HFFc6 (cell line): ENCODE results near the gene PYDC1. TPM values are rescaled to one million over a fixed set of nuclear protein-coding genes. Genes with fewer than 3 reads are reported as not detected.
A peak's percentile ranks its signal among the peaks of the same experiment; 100 is the strongest.

Source experiments
- DNase-seq: peaks from one replicate; pipeline ENCODE4 v3.0.0-alpha.2; 2018
- H3K27ac Mint-ChIP-seq: 2 replicates; pipeline ENCODE4 v1.8.0; 2020; ENCODE audit warnings: mild to moderate bottlenecking, mixed read lengths
- H3K27me3 Mint-ChIP-seq: 2 replicates; pipeline ENCODE4 v1.8.0; 2021; ENCODE audit warnings: mild to moderate bottlenecking, moderate library complexity, mixed read lengths; ENCODE audit not compliant: insufficient read depth
- H3K36me3 Mint-ChIP-seq: 2 replicates; pipeline ENCODE4 v1.8.0; 2021; ENCODE audit warnings: low read depth, mixed read lengths
- H3K4me1 Mint-ChIP-seq: 2 replicates; pipeline ENCODE4 v1.8.0; 2020; ENCODE audit warnings: low read depth, mixed read lengths
- H3K4me3 Mint-ChIP-seq: 2 replicates; pipeline ENCODE4 v1.8.0; 2020; ENCODE audit warnings: mild to moderate bottlenecking, moderate library complexity, mixed read lengths
- H3K9me3 Mint-ChIP-seq: 2 replicates; pipeline ENCODE4 v1.8.0; 2020; ENCODE audit warnings: mild to moderate bottlenecking, mixed read lengths
- total RNA-seq, 6 experiments: library from RNA; stranded (reverse); fragmentation: NEBNext Ultra II Directional; extraction: Animal tissue kit (Norgen Biotek cat#: 25700); gene quantifications; 2 replicates in 1 of 6; 3 replicates in 5 of 6; pipeline ENCODE4 v1.2.3, GENCODE V29; 2021
- TF ChIP-seq, protein P1 (sequence below): fragments of 200-600 bp; sonication (generic); IDR thresholded peaks from 2 replicates; pipeline ENCODE4 v1.5.0; 2021; ENCODE audit warnings: antibody characterized with exemption, mild to moderate bottlenecking

PYDC1 gene
- total RNA-seq, 6 experiments from 2014 or later = not detected

DNA sequence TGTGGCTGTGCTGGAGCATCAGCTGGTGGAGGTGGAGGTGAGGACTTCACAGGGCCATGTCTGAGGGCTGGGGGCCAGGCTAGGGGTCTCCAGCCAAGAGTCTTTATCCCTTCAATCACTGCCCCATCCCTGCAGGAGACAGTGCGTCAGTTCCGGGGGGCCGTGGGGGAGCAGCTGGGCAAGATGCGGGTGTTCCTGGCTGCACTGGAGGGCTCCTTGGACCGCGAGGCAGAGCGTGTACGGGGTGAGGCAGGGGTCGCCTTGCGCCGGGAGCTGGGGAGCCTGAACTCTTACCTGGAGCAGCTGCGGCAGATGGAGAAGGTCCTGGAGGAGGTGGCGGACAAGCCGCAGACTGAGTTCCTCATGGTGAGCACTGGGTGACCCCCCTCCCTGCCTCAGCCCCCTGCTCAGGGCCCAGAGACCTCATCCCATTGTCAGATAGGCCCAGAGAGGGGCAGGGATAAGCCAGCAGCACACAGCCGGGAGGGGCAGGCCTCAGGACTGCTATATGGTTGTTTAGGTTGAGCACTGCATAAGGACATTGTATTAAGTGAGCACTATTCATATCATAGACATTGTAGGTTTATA, 2.3 kb upstream of the PYDC1 start:
- H3K4me3 Mint-ChIP-seq = no peak overlapping the region
- H3K36me3 Mint-ChIP-seq = no peaks in the 10 kb centered on the region
- H3K9me3 Mint-ChIP-seq = no peaks in the 10 kb centered on the region
- TF ChIP-seq, protein P1, sequence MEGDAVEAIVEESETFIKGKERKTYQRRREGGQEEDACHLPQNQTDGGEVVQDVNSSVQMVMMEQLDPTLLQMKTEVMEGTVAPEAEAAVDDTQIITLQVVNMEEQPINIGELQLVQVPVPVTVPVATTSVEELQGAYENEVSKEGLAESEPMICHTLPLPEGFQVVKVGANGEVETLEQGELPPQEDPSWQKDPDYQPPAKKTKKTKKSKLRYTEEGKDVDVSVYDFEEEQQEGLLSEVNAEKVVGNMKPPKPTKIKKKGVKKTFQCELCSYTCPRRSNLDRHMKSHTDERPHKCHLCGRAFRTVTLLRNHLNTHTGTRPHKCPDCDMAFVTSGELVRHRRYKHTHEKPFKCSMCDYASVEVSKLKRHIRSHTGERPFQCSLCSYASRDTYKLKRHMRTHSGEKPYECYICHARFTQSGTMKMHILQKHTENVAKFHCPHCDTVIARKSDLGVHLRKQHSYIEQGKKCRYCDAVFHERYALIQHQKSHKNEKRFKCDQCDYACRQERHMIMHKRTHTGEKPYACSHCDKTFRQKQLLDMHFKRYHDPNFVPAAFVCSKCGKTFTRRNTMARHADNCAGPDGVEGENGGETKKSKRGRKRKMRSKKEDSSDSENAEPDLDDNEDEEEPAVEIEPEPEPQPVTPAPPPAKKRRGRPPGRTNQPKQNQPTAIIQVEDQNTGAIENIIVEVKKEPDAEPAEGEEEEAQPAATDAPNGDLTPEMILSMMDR = no peak
- DNase-seq = no peak
- H3K27me3 Mint-ChIP-seq = peaks cover 36% of the 10 kb centered on the region
- H3K27ac Mint-ChIP-seq = no peak overlapping the region
- H3K4me1 Mint-ChIP-seq = peaks cover 7% of the 10 kb centered on the region

DNA sequence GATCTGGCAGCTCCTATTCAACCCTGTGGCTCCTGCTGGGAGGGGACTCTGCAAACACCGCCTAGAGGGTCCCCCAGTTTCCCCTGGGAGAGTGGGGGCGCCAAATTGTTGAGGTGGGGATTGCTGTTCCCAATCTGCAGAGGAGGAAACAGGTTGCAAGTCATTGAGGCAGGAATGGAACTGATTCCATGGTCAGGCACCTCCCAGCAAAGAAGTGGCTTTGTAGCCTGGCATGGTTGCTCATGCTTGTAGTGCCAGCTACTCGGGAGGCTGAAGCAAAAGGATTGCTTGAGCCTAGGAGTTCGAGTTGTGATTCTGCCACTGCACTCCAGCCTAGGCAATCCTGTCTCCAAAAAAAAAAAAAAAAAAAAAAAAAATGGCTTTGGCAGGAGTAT, 198 bp upstream of the PYDC1 start:
- H3K27ac Mint-ChIP-seq = no peak overlapping the region
- no peaks in the 10 kb centered on the region for H3K9me3 Mint-ChIP-seq
- H3K36me3 Mint-ChIP-seq = no peaks in the 10 kb centered on the region
- H3K4me3 Mint-ChIP-seq = no peak overlapping the region
- H3K27me3 Mint-ChIP-seq = peaks cover 48% of the 10 kb centered on the region
- H3K4me1 Mint-ChIP-seq = peaks cover 7% of the 10 kb centered on the region
- DNase-seq = no peak
- TF ChIP-seq, protein P1 = no peak

DNA sequence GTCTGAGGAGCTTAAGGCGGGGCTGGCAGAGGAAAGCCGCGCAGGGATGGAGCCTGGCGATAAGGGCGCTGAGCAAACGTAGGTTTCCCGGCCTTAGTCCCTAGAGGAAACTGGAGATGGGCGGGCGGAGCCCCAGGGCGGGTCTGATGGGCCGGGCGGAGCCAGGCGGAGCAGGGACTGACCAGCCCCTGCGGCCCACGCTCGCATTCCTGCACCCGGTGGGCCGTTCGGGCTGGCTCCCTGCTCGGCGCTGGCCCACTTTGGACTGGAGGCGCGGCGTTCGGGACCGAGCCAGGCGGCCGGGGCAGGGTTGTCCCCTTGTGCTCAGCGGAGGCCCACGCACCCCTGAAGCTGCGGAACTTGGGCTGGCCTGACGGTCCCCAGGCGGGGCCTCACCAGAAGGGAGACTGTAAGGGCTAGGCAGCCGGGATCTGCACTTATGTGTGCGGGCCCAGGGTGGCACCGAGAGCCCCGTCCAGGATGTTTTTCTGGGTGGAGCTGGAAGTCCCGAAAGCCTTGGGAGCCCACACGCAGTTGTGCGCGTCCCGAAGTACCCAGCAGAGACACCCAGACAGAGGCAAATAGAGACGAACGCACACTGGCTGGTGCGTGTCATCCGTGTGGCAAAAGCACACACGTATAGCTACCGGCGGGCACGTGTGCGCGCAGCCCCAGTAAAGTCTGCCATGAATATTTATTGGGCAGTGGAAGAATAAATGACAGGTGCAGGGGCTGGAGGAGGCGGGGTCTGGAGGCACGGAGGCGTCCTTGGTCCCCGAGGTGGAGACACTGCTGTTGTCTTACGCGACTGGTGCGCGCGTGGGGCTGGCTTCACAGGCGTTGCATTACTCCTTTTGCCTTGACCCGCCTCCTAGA, 1.4 kb downstream of the PYDC1 start:
- H3K36me3 Mint-ChIP-seq = no peaks in the 10 kb centered on the region
- H3K4me3 Mint-ChIP-seq = peak overlapping the region; percentile 79
- peak; percentile 35 for DNase-seq
- H3K9me3 Mint-ChIP-seq = no peaks in the 10 kb centered on the region
- TF ChIP-seq, protein P1 = no peak
- peaks cover 7% of the 10 kb centered on the region for H3K4me1 Mint-ChIP-seq
- peaks cover 52% of the 10 kb centered on the region for H3K27me3 Mint-ChIP-seq
- H3K27ac Mint-ChIP-seq = no peak overlapping the region

DNA sequence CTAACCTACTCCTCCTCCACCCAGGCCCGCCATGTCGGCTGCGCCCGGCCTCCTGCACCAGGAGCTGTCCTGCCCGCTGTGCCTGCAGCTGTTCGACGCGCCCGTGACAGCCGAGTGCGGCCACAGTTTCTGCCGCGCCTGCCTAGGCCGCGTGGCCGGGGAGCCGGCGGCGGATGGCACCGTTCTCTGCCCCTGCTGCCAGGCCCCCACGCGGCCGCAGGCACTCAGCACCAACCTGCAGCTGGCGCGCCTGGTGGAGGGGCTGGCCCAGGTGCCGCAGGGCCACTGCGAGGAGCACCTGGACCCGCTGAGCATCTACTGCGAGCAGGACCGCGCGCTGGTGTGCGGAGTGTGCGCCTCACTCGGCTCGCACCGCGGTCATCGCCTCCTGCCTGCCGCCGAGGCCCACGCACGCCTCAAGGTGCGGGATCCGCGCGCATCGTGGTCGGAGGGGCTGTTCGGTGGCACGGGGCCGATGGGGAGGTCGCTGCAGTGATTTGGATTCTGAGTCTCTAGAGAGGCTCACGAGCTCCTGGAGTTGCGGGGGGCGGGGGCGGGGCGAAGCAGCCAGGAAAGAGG, 2.1 kb downstream of the PYDC1 start:
- no peak for DNase-seq
- Mint-ChIP-seq H3K9me3 (no peaks in the 10 kb centered on the region), H3K27me3 (peaks cover 54% of the 10 kb centered on the region), H3K4me1 (peaks cover 7% of the 10 kb centered on the region), H3K27ac (no peak overlapping the region), H3K4me3 (peak overlapping the region; percentile 79), H3K36me3 (no peaks in the 10 kb centered on the region)
- TF ChIP-seq, protein P1 = no peak

DNA sequence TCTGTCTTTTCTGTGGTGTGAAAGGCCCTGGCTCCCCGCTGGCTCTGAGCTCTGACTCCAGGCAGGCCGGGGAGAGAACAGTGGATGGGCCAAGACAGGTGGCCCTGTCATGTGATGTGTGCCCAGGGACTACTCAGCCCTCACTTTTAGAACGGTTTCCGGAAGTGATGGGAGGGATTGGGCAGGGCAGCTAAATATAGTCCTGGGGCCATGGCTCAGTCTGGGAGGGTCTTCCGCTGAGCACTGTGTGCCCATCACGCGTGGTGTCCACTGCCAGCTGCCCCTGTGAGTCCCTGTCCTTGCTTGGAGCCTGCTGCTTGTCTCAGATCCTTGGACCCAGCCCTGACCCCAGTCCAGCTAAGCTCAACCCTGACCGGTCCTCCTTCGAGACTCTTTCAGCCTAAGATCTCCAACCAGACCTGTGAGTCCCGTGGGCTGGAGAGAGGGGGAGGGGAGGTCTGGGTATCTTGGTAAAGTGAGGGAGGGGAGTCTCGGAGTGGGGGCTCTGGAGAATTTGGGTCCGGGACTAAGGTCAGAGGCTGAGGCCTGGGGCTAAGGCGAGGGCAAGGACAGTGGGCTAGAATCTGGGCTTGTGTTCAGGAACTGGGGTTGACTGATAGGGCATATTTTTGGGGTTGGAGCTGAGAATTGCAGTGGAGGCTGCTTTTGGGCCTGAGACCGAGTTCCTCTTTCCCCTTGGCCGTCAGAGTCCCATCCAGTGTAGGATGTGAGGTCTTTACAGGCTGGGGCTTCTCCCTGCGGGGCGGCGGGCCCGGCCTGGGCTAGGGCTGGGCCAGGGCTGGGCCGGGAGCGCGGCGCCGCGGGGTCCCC, 2.8 kb downstream of the PYDC1 start, which contains the start of gene TRIM72:
TRIM72 (plus strand) TSS at position 243 of the 831 bp plus-strand sequence. CDS start 620 bp downstream, outside the sequence.
- H3K27ac Mint-ChIP-seq = no peak within 1 kb of the TSS
- peaks cover 7% of the 10 kb centered on the region for H3K4me1 Mint-ChIP-seq
- peaks cover 55% of the 10 kb centered on the region for H3K27me3 Mint-ChIP-seq
- H3K36me3 Mint-ChIP-seq = no peaks in the 10 kb centered on the region
- no peak within 1 kb of the TSS; the same call in 1 of the 2 replicates for H3K4me3 Mint-ChIP-seq
- no peak for DNase-seq
- TF ChIP-seq, protein P1 = no peak
- no peaks in the 10 kb centered on the region for H3K9me3 Mint-ChIP-seq
